ENCODE data around the gene GPC3.
"Not testable (repeated sequence)": the region's sequence is repeated elsewhere in the genome, so short reads cannot be mapped to it uniquely, and the experiment has no call there.

The GPC3 gene

GRCh38 chrX:133994576-133994975 lies 9.2 kb upstream of the GPC3 start:
- DNase-seq: no peak

GRCh38 chrX:133992882-133993281 lies 7.5 kb upstream of the GPC3 start:
- no peak for DNase-seq

DNA sequence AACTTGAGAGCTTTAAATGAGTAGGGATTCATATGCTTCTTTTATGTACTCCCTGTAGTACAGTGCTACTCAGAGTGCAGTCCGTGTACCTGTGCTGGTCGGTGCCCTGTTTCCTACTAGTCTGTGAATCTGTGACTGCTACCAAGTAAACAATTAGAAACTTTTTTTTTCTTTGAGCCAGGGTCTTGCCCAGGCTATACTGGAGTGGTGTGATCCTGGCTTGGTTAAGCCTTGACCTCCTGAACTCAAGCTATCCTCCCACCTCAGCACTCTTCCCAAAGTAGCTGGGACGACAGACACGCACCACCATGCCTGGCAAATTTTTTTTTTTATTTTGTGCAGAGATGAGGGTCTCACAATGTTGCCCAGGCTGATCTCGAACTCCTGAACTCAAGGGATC lies 6.4 kb upstream of the GPC3 start:
- no peak for DNase-seq

GRCh38 chrX:133991057-133991456 lies 5.7 kb upstream of the GPC3 start:
- DNase-seq: not testable (repeated sequence)

DNA sequence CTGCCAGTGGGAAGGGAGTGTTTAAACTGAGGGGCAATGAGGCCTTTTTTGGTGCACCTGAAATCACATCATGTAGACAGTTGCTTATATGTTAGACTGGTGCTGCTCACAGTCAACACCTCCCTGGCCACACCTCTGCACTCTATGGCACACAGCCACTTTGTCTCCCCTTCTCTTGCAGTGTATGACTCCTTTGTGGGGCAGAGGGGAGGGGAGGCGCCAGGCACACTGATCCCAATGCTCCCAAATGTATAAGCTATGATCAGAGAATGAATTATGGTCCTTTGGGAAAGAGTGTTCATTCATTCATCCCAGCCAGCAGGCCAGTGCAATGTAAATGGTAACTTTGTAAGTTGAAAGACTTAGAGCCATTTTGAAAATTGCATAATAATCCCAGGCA lies 4.6 kb upstream of the GPC3 start:
- DNase-seq: no peak

GRCh38 chrX:133989490-133989889 lies 4.1 kb upstream of the GPC3 start:
- no peak for DNase-seq

GRCh38 chrX:133988010-133988409 lies 2.6 kb upstream of the GPC3 start:
- DNase-seq: no peak

DNA sequence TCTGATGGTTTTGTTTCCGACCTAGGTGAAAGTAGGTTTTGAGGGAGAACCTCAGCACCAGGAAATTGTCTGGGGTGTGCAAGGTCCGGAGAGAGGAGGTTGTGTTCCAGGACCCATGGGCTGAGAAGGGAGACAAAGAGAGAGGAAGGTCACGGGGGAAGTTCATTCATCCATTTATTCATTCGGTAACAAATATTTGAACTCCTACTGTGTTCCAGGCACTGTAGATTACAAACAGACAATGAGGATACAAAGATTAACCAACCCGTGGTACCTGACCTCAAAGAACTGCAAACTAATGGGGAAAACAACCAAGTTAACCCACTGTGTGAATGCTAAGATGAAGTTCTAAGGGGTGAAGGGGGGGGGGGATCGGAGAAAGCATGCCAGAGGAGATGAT lies 1.8 kb upstream of the GPC3 start:
- no peak for DNase-seq

GRCh38 chrX:133985967-133986683 lies 731 bp upstream of the GPC3 start:
- no peak for DNase-seq

GRCh38 chrX:133984857-133985163 lies 584 bp downstream of the GPC3 start:
- DNase-seq: no peak

GRCh38 chrX:133983974-133984845 lies 1.2 kb downstream of the GPC3 start:
- DNase-seq: no peak

DNA sequence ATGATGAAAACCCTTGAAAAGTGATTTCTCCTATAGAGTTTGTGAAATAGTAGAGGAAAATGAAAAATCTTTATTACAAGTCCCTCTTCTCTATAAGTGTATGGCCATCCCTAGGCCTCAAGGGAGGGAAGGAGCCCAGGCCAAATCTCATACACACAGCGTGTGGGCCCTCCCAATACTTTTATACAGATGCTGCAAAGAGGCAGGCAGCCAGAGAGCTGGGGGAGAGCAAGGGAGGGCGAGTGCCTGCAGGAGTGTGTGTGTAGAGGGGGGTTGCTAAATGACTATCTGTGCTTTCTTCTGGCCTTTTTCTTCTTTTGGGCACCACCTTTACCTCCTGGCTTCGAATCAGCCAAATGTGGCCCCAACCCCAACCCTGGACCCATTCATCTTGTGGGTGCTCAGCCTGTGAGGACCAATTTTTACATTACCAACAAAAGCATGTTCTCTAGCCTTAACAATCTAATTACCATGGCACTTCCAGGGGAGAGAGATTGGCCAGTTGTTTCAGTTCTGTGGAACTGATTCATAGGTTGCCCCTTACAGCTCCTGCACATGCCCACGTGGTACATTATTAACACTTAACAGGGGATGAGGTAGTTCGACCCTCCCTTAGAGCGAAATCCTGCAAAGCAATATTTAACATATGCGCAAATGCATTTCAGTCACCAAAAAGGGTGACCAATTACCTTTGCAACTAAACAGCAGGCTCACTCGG lies 2.0 kb downstream of the GPC3 start:
- DNase-seq: no peak

GRCh38 chrX:133981924-133982323 lies 3.5 kb downstream of the GPC3 start:
- no peak for DNase-seq

DNA sequence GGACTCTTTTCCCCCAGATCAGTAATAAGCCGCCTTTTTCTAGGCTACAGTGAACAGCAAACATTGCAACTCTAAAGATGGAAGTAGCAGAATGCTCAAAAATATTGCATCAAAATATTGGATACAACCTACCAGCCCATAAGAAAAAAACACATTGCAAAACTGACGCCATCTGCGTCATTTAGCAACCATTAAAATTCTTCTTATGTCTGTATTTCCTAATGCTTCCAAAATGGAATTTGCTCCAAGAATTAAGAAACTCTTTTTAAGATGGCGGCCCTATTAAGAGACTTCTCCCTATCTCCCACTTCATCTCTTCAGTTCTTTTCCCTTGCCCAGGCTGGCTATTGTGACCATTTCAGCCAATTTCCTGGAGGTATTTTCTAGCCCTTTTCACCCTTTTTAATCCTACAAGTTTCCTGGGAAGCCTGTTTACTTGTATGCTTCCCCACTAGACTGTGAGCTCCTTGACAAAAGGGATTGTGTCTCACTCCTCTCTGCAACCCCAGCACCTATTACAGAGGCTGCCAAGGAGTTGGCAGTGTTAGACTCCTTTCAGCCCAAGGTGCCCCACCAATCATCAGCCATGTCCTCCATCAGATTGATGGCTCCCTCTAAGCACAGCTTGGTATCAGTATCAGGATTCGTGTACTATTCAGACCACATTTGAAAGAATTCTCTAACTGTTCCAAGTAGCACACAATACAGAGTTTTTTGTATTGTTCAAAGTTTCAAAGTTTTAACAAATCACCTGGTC lies 4.4 kb downstream of the GPC3 start:
- DNase-seq: no peak

- DNase-seq: no peak
These were observed 5.0 kb downstream of the GPC3 start for GRCh38 chrX:133980406-133980805.

DNA sequence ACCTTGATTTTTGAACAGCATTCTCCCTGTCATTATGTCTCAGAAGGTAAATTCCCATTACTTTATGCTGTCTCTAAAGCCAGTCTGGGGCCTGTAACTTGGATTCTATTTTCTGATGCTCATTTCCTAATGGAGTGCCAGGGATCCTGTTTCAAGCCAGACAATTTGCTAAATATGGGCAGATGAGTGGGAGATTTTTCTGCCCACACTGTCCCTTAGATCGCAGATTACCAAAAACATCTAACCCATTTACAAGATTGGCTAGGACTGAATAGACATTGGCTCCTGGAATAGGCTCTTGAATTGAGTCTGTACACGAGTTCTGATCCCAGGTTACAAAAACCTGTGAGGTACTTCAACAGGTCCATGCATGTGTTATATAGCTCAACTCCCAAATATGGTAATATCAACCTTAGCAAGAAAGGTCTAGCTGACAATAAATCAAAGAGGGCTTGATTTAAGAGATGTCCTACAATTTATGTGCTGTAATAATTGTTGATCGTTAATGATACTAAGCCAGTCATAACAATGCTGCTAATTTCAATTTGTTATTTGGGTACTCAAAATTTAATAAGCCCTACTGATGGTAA lies 5.7 kb downstream of the GPC3 start:
- DNase-seq: no peak

- DNase-seq: no peak
These were observed 11.7 kb downstream of the GPC3 start for GRCh38 chrX:133973704-133974103.

GRCh38 chrX:133972916-133973315 lies 12.5 kb downstream of the GPC3 start:
- DNase-seq: no peak

DNA sequence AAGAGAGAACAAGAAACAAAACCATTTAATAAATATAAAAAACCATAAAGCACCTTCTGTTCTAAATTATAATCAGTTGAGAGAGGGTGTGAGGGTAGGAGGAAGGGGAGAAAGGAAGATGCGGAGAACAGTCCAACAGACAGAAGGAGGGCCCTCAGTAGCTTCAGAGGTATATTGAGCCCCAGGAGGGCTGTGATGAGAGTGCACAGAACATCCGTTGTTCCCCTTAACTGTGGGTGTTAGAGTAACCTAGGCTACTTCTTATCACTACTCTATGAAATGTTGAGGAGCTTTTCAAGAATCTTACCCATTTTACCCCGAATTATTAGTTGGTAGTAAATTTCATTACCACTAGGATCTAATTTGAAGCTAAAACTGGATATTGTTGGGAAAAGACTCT lies 13.8 kb downstream of the GPC3 start:
- DNase-seq: no peak

GRCh38 chrX:133970076-133970475 lies 15.3 kb downstream of the GPC3 start:
- DNase-seq: no peak

- no peak for DNase-seq
These were observed 16.2 kb downstream of the GPC3 start for GRCh38 chrX:133969191-133969590.

DNA sequence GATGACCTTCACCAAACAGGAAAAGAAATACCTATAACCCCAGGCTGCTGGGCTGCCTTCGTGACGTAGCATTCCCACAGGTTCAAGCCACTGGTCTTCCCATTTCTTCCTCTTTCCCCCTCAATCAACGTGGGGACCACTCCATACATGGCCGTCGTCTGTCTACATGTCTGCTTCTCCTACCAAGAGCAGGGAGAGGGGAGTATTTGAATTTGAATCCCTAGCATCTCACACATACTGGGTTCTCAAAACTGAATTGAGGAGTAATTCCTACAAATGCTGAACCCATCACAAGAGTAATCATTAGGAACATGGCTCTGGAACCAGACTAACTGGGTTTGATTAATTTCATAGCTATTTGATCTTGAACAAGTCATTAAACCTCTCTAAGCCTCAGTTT lies 17.3 kb downstream of the GPC3 start:
- DNase-seq: no peak

DNA sequence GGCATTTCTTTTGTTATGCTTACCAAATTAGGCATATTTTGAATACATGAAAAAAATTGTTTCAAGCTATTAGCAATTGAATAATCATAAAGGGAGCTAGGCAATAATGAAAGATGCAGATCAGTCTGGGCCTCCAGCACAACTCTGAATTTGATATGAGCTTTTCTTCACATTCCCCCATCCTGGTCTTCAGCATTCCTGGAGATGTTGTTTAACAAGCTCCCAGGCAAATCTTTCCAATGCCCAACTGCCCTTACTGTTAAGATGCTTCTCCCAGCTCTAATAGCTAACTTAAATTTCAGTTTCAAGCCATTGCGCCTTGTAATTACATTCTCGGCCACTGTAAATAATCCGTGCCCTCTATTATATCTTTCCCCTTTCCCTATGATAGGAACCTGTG lies 19.2 kb downstream of the GPC3 start:
- no peak for DNase-seq

Measured in NCI-H2171 (cell line).